HepG2 (cell line): ENCODE results near the gene SDHAF1. TPM values are rescaled to one million over a fixed set of nuclear protein-coding genes. Genes with fewer than 3 reads are reported as not detected.

Experiments
- ARNTL ChIP-seq: sonication (generic); formaldehyde crosslinking; IDR thresholded peaks from 2 replicates; pipeline ENCODE4 v1.4.0; 2020; ENCODE audit warnings: mild to moderate bottlenecking, missing genetic modification reagents
- ASH2L ChIP-seq: fragments of 300-600, 200-600 bp; sonication (generic); IDR thresholded peaks from 2 replicates; pipeline ENCODE4 v1.7.0; 2017; ENCODE audit warnings: low read depth, mild to moderate bottlenecking, moderate library complexity, mixed read lengths, low read length; ENCODE audit not compliant: insufficient read length
- KAT8 ChIP-seq: IDR thresholded peaks from 2 replicates; pipeline ENCODE4 v1.6.1; 2016; ENCODE audit warnings: missing genetic modification reagents, missing compliant biosample characterization
- KMT2B ChIP-seq: IDR thresholded peaks from 2 replicates; pipeline ENCODE4 v1.6.1; 2016; ENCODE audit warnings: missing genetic modification reagents, missing compliant biosample characterization
- MEIS1 ChIP-seq: sonication (generic); formaldehyde crosslinking; IDR thresholded peaks from 2 replicates; pipeline ENCODE4 v1.9.0; 2021; ENCODE audit warnings: mild to moderate bottlenecking, missing genetic modification reagents, moderate library complexity, borderline replicate concordance
- PAF1 ChIP-seq: IDR thresholded peaks from 2 replicates; pipeline ENCODE4 v1.6.1; 2016; ENCODE audit warnings: missing genetic modification reagents, missing compliant biosample characterization
- POGZ ChIP-seq: sonication (generic); formaldehyde crosslinking; IDR thresholded peaks from 2 replicates; pipeline ENCODE4 v1.4.0; 2020; ENCODE audit warnings: mild to moderate bottlenecking, missing genetic modification reagents
- PTBP1 ChIP-seq: fragments of 200-400 bp; formaldehyde crosslinking; IDR thresholded peaks from 2 replicates; pipeline ENCODE4 v1.6.1; 2018; ENCODE audit warnings: low read length, low read depth; ENCODE audit not compliant: poor library complexity, severe bottlenecking
- SNAI1 ChIP-seq: sonication (generic); formaldehyde crosslinking; IDR thresholded peaks from 2 replicates; pipeline ENCODE4 v1.5.0; 2020; ENCODE audit warnings: mild to moderate bottlenecking, missing genetic modification reagents, borderline replicate concordance
- SNAPC4 ChIP-seq: sonication (generic); formaldehyde crosslinking; IDR thresholded peaks from 2 replicates; pipeline ENCODE4 v1.4.0; 2020; ENCODE audit warnings: mild to moderate bottlenecking, missing genetic modification reagents
- TOE1 ChIP-seq: sonication (generic); formaldehyde crosslinking; IDR thresholded peaks from 2 replicates; pipeline ENCODE4 v1.4.0; 2020; ENCODE audit warnings: mild to moderate bottlenecking, missing genetic modification reagents
- U2AF1 ChIP-seq: fragments of 200-400 bp; formaldehyde crosslinking; optimal IDR thresholded peaks from 2 replicates; pipeline ENCODE3; 2017; ENCODE audit warnings: mild to moderate bottlenecking, low read depth, low read length
- ZNF138 ChIP-seq: sonication (generic); formaldehyde crosslinking; IDR thresholded peaks from 2 replicates; pipeline ENCODE4 v1.5.0; 2020; ENCODE audit warnings: mild to moderate bottlenecking, low read depth, missing genetic modification reagents
- ZNF333 ChIP-seq: sonication (generic); formaldehyde crosslinking; IDR thresholded peaks from 2 replicates; pipeline ENCODE4 v1.4.0; 2020; ENCODE audit warnings: mild to moderate bottlenecking, missing genetic modification reagents, borderline replicate concordance
- ZNF382 ChIP-seq: sonication (generic); formaldehyde crosslinking; IDR thresholded peaks from 2 replicates; pipeline ENCODE4 v1.5.0; 2020; ENCODE audit warnings: missing genetic modification reagents, mild to moderate bottlenecking, borderline replicate concordance
- ZNF670 ChIP-seq: sonication (generic); formaldehyde crosslinking; IDR thresholded peaks from 2 replicates; pipeline ENCODE4 v1.8.0; 2022; ENCODE audit warnings: mild to moderate bottlenecking, missing genetic modification reagents, borderline replicate concordance
- polyA plus RNA-seq, 8 experiments: library from polyadenylated mRNA; depleted of rRNA in 3 of 8; stranded (reverse) in 7 of 8; unstranded in 1 of 8; fragments of >200 nt; fragmentation: Illumina TruSeq in 4 of 8; extraction: Trizol in 4 of 8; gene quantifications; 2 replicates each; pipeline versions ENCODE4 v1.2.1 to v1.2.3, GENCODE V29; 2011 to 2016; ENCODE audit warnings: low read depth in 4 of 8, missing spikeins in 1 of 8, mixed read lengths in 1 of 8; ENCODE audit not compliant: insufficient read depth in 1 of 8
- total RNA-seq, 5 experiments: library from RNA; depleted of rRNA; stranded (reverse); fragments of >200 nt; fragmentation: Illumina TruSeq; extraction: Trizol; gene quantifications; 2 replicates each; pipeline ENCODE4 v1.2.3, GENCODE V29; 2016; ENCODE audit warnings: low read depth in 1 of 5
- TF ChIP-seq, protein P1 (sequence below): IDR thresholded peaks from 2 replicates; pipeline ENCODE4 v1.6.1; 2018; ENCODE audit warnings: missing genetic modification reagents
- TF ChIP-seq, protein P2 (sequence below): sonication (generic); formaldehyde crosslinking; IDR thresholded peaks from 2 replicates; pipeline ENCODE4 v1.8.0; 2022; ENCODE audit warnings: missing genetic modification reagents, mild to moderate bottlenecking, moderate library complexity, borderline replicate concordance
- TF ChIP-seq, protein P3 (sequence below): sonication (generic); formaldehyde crosslinking; IDR thresholded peaks from 2 replicates; pipeline ENCODE4 v1.4.0; 2020; ENCODE audit warnings: missing genetic modification reagents, low read depth, mild to moderate bottlenecking, borderline replicate concordance

The SDHAF1 gene
- total and polyA plus RNA-seq, 2 of the 13 experiments (the other 11 are each of a cell fraction or from before 2014, with no cell fraction given): 17.8 to 22.8 TPM

DNA sequence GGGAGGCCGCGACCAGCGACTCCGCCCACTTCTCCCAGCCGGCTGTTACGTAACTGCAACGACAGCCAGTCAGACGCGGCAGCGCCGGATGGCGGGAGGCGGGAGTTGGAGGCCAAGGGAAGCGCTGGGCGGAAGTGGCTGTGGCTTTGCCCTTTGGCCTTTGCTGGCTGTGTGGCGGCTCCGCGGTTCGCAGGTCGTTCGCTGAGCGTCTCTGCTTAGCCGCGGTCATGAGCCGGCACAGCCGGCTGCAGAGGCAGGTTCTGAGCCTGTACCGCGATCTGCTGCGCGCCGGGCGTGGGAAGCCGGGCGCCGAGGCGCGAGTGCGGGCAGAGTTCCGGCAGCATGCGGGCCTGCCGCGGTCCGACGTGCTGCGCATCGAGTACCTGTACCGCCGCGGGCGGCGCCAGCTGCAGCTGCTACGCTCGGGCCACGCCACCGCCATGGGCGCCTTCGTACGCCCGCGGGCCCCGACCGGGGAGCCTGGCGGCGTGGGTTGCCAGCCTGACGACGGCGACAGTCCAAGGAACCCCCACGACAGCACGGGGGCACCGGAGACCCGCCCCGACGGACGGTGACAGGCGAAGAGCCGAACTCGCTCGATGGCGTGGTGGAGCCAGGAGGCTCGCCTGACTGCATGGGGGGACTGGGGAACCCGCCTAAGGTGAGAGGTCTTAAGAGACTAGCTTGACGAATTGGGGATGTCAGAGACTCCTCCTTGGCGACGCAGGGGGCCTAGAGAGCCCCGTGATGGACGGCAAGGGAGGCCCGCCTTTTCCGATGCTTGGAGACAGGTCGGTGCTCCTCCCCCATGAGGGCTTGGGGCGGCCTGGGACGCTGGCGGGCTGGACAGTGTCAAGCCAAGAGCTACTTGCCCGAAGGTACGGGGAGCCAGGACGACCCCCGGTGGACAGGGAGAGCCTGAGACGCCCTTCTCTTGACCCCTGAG, at the start of gene SDHAF1 (continued):
- no peak for TF ChIP-seq SNAPC4 (CRISPR knock-in tag)
- no peak for TF ChIP-seq PAF1 (CRISPR knock-in tag)
- TF ChIP-seq ZNF333 (CRISPR knock-in tag): 0 out of 2 replicates have a peak, but pooled peaks have one; percentile 5
- no peak for TF ChIP-seq PTBP1
- TF ChIP-seq KAT8 (CRISPR knock-in tag): peak; percentile 91
- TF ChIP-seq ZNF670 (CRISPR knock-in tag): peak; percentile 79; the same call in 1 of the 2 replicates
- no peak for TF ChIP-seq TOE1 (CRISPR knock-in tag)
- TF ChIP-seq, protein P1, sequence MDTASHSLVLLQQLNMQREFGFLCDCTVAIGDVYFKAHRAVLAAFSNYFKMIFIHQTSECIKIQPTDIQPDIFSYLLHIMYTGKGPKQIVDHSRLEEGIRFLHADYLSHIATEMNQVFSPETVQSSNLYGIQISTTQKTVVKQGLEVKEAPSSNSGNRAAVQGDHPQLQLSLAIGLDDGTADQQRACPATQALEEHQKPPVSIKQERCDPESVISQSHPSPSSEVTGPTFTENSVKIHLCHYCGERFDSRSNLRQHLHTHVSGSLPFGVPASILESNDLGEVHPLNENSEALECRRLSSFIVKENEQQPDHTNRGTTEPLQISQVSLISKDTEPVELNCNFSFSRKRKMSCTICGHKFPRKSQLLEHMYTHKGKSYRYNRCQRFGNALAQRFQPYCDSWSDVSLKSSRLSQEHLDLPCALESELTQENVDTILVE: peak; percentile 19; the same call in 1 of the 2 replicates
- peak; percentile 82 for TF ChIP-seq U2AF1
- no peak for TF ChIP-seq ZNF382 (CRISPR knock-in tag)
- TF ChIP-seq POGZ (CRISPR knock-in tag): peak; percentile 78
- TF ChIP-seq ARNTL (CRISPR knock-in tag): peak; percentile 52; the same call in 1 of the 2 replicates
- TF ChIP-seq SNAI1 (CRISPR knock-in tag): no peak
- TF ChIP-seq, protein P2, sequence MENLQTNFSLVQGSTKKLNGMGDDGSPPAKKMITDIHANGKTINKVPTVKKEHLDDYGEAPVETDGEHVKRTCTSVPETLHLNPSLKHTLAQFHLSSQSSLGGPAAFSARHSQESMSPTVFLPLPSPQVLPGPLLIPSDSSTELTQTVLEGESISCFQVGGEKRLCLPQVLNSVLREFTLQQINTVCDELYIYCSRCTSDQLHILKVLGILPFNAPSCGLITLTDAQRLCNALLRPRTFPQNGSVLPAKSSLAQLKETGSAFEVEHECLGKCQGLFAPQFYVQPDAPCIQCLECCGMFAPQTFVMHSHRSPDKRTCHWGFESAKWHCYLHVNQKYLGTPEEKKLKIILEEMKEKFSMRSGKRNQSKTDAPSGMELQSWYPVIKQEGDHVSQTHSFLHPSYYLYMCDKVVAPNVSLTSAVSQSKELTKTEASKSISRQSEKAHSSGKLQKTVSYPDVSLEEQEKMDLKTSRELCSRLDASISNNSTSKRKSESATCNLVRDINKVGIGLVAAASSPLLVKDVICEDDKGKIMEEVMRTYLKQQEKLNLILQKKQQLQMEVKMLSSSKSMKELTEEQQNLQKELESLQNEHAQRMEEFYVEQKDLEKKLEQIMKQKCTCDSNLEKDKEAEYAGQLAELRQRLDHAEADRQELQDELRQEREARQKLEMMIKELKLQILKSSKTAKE (CRISPR knock-in tag): peak; percentile 65
- peak; percentile 85 for TF ChIP-seq KMT2B (CRISPR knock-in tag)
- no peak; the same call in 1 of the 2 replicates for TF ChIP-seq MEIS1 (CRISPR knock-in tag)
- peak; percentile 93 for TF ChIP-seq ASH2L
- TF ChIP-seq, protein P3, sequence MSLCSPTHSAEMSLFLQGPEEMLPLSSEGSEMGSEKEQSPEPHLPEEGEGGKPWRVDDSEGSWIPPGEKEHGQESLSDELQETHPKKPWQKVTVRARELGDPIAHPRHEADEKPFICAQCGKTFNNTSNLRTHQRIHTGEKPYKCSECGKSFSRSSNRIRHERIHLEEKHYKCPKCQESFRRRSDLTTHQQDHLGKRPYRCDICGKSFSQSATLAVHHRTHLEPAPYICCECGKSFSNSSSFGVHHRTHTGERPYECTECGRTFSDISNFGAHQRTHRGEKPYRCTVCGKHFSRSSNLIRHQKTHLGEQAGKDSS (CRISPR knock-in tag): peak; percentile 10; the same call in 1 of the 2 replicates
- peak; percentile 30; the same call in 1 of the 2 replicates for TF ChIP-seq ZNF138 (CRISPR knock-in tag)
